ENCODE results near the gene IL24. TPM values are rescaled to one million over a fixed set of nuclear protein-coding genes. Genes with fewer than 3 reads are reported as not detected.
A peak's percentile ranks its signal among the peaks of the same experiment; 100 is the strongest.
"Not testable (repeated sequence)": the region's sequence is repeated elsewhere in the genome, so short reads cannot be mapped to it uniquely, and the experiment has no call there.

Gene IL24
- total RNA-seq, 2 donors from 2014 or later = not detected

- Histone ChIP-seq H3K9ac (ENCODE audit: low read depth in 2 of 2, low read length in 2 of 2) (peak overlapping the region in 1 of 2 donors; percentile 8), H3K36me3 (no peaks in the 10 kb centered on the region), H3K4me1 (peaks cover 8% of the 10 kb centered on the region), H3K27me3 (no peaks in the 10 kb centered on the region), H3K4me3 (no peak overlapping the region), H3K9me3 (no peaks in the 10 kb centered on the region), H3K27ac (peak overlapping the region; percentile 67)
- intact Hi-C loops (cut with DNase I) = loop anchor here (5.0 kb wide), 1 partner anchor 59 kb away; no protein-coding TSS in a partner anchor
- TF ChIP-seq CTCF (IDR thresholded peaks at IDR 0.05) = no peak
- no peak for DNase-seq
Observed at GRCh38 chr1:206923009-206923960, 26.0 kb downstream of the IL24 start.

- intact Hi-C loops (cut with DNase I) = loop anchor here (5.0 kb wide), 1 partner anchor 58 kb away; no protein-coding TSS in a partner anchor
- DNase-seq, H3K4me3 ChIP-seq, H3K27me3 ChIP-seq, H3K36me3 ChIP-seq, H3K4me1 ChIP-seq, H3K27ac ChIP-seq, H3K9me3 ChIP-seq: not testable (repeated sequence)
- H3K9ac ChIP-seq (ENCODE audit: low read depth in 2 of 2, low read length in 2 of 2) = peak overlapping the region in 1 of 2 donors; percentile 2
Observed at GRCh38 chr1:206923961-206924557, 26.8 kb downstream of the IL24 start.

- Histone ChIP-seq H3K9me3 (no peaks in the 10 kb centered on the region), H3K4me3 (no peak overlapping the region), H3K27me3 (no peaks in the 10 kb centered on the region), H3K36me3 (no peaks in the 10 kb centered on the region), H3K27ac (peak overlapping the region; percentile 75), H3K4me1 (peaks cover 8% of the 10 kb centered on the region), H3K9ac (ENCODE audit: low read depth in 2 of 2, low read length in 2 of 2) (peak overlapping the region in 1 of 2 donors; percentile 2)
- TF ChIP-seq CTCF (IDR thresholded peaks at IDR 0.05) = no peak
- no peak for DNase-seq
- intact Hi-C loops (cut with DNase I) = loop anchor here (5.0 kb wide), 1 partner anchor 58 kb away; no protein-coding TSS in a partner anchor
Observed at GRCh38 chr1:206924592-206925105, 27.4 kb downstream of the IL24 start.

GRCh38 chr1:206925106-206925736 lies 28.0 kb downstream of the IL24 start:
- Histone ChIP-seq H3K9ac (ENCODE audit: low read depth in 2 of 2, low read length in 2 of 2) (no peak overlapping the region), H3K9me3 (no peaks in the 10 kb centered on the region), H3K27me3 (no peaks in the 10 kb centered on the region), H3K4me1 (peaks cover 8% of the 10 kb centered on the region), H3K36me3 (no peaks in the 10 kb centered on the region), H3K27ac (peak overlapping the region; percentile 75), H3K4me3 (no peak overlapping the region)
- TF ChIP-seq CTCF (IDR thresholded peaks at IDR 0.05) = no peak
- intact Hi-C loops (cut with DNase I) = no loop called here
- peak; percentile 80 for DNase-seq

- H3K4me3 ChIP-seq = no peak overlapping the region
- peaks cover 8% of the 10 kb centered on the region for H3K4me1 ChIP-seq
- no peak for TF ChIP-seq CTCF (IDR thresholded peaks at IDR 0.05)
- H3K27ac ChIP-seq = peak overlapping the region; percentile 75
- intact Hi-C loops (cut with DNase I) = no loop called here
- no peaks in the 10 kb centered on the region for H3K27me3 ChIP-seq
- H3K9ac ChIP-seq (ENCODE audit: low read depth in 2 of 2, low read length in 2 of 2) = no peak overlapping the region
- H3K36me3 ChIP-seq = no peaks in the 10 kb centered on the region
- no peaks in the 10 kb centered on the region for H3K9me3 ChIP-seq
- no peak for DNase-seq
Observed at GRCh38 chr1:206926286-206926685, 29.0 kb downstream of the IL24 start.

Data from colonic mucosa (tissue), 4 donors.